CD4-positive, CD25-positive, alpha-beta regulatory T cell (primary cell): Measurements from ENCODE around the gene NAV2. TPM values are rescaled to one million over a fixed set of nuclear protein-coding genes. Genes with fewer than 3 reads are reported as not detected.

Experiments used
- ATAC-seq, 2 donors: fragments of 150-1000 bp; cut with Tn5 transposase; one replicate each; pipeline ENCODE4 v1.10.0; 2021; ENCODE audit warnings: low read depth in 2 of 2, moderate number of reproducible peaks in 2 of 2, moderate library complexity in 1 of 2
- DNase-seq, 3 donors: peaks; one replicate each; pipeline versions ENCODE4 v3.0.0 to v3.0.0-alpha.2; 2012 to 2022; ENCODE audit warnings: mixed read lengths in 1 of 3
- H3K27ac ChIP-seq: one replicate; pipeline ENCODE4 v1.7.0; 2013; ENCODE audit warnings: mild to moderate bottlenecking, low read length; ENCODE audit not compliant: insufficient read depth, poor library complexity, severe bottlenecking
- H3K27me3 ChIP-seq: one replicate; pipeline ENCODE4 v1.7.0; 2013; ENCODE audit warnings: low read length; ENCODE audit not compliant: control insufficient read depth, insufficient read depth
- H3K36me3 ChIP-seq: one replicate; pipeline ENCODE4 v1.7.0; 2013; ENCODE audit warnings: mild to moderate bottlenecking, low read length, moderate library complexity; ENCODE audit not compliant: control insufficient read depth, insufficient read depth
- H3K4me1 ChIP-seq: 2 replicates; pipeline ENCODE4 v1.7.0; 2013; ENCODE audit warnings: mild to moderate bottlenecking, low read length; ENCODE audit not compliant: insufficient read depth, control insufficient read depth, poor library complexity, severe bottlenecking
- H3K4me3 ChIP-seq: one replicate; pipeline ENCODE4 v1.7.0; 2013; ENCODE audit warnings: low read depth, mild to moderate bottlenecking, low read length, moderate library complexity
- H3K9me3 ChIP-seq, 2 experiments: 1 replicate in 1 of 2; 2 replicates in 1 of 2; pipeline ENCODE4 v1.7.0; 2013; ENCODE audit warnings: low read length in 2 of 2, mild to moderate bottlenecking in 1 of 2, moderate library complexity in 1 of 2; ENCODE audit not compliant: control insufficient read depth in 2 of 2
- H3K27ac Mint-ChIP-seq, 3 donors: one replicate each; pipeline ENCODE4 v1.8.0; 2020 to 2022; ENCODE audit warnings: mild to moderate bottlenecking in 3 of 3, mixed read lengths in 3 of 3, moderate library complexity in 2 of 3
- H3K27me3 Mint-ChIP-seq: one replicate; pipeline ENCODE4 v1.8.0; 2022; ENCODE audit warnings: mild to moderate bottlenecking, mixed read lengths
- H3K36me3 Mint-ChIP-seq: one replicate; pipeline ENCODE4 v1.8.0; 2020; ENCODE audit warnings: mixed read lengths
- H3K4me1 Mint-ChIP-seq, 4 donors: one replicate each; pipeline ENCODE4 v1.8.0; 2020 to 2022; ENCODE audit warnings: mixed read lengths in 4 of 4, mild to moderate bottlenecking in 1 of 4
- H3K4me3 Mint-ChIP-seq, 4 donors: one replicate each; pipeline ENCODE4 v1.8.0; 2020 to 2022; ENCODE audit warnings: mild to moderate bottlenecking in 4 of 4, mixed read lengths in 4 of 4, moderate library complexity in 3 of 4
- H3K9me3 Mint-ChIP-seq, 7 donors: one replicate each; pipeline ENCODE4 v1.8.0; 2020 to 2022; ENCODE audit warnings: mixed read lengths in 7 of 7, mild to moderate bottlenecking in 3 of 7, moderate library complexity in 2 of 7
- polyA plus RNA-seq, 4 donors: library from polyadenylated mRNA; unstranded; fragments of 300-500 nt; fragmentation: Illumina TruSeq; gene quantifications; one replicate each; pipeline ENCODE4 v1.2.3, GENCODE V29; 2021
- total RNA-seq: library from RNA; stranded (reverse); gene quantifications from one replicate; pipeline ENCODE4 v1.2.3, GENCODE V29; 2022

The NAV2 gene
- total and polyA plus RNA-seq, 5 donors from 2014 or later, result 0.14 to 0.59 (median 0.36) TPM; not detected in 2

GRCh38 chr11:19861171-19861570, 148.5 kb downstream of the NAV2 start:
- H3K4me3 Mint-ChIP-seq, result no peak overlapping the region
- H3K9me3 Mint-ChIP-seq, result no peaks in the 10 kb centered on the region

DNA sequence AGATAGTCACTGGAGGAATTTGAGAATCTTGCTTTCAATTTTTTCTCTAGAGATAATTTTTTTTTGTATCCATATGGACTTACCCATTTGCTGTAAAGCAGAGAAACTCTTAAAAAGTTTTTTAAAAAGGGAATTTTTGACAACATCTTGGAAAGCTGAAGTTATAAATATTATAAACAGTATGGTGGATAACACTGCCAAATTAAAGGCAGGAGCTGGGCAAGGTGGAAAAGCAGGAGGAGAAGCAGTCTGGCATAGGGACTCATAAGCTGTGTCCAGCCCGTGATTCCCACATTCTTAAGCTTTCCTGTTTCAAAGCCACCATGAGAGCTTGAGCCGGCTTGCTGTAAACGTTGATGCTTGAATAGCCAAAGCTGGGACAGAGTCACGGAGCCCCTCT, 149.5 kb downstream of the NAV2 start:
- Mint-ChIP-seq H3K27me3 (no peaks in the 10 kb centered on the region), H3K36me3 (no peaks in the 10 kb centered on the region), H3K9me3 (no peaks in the 10 kb centered on the region), H3K4me1 (no peaks in the 10 kb centered on the region), H3K27ac (no peak overlapping the region), H3K4me3 (no peak overlapping the region)
- H3K27ac ChIP-seq, result no peak overlapping the region
- ATAC-seq (no peak), DNase-seq (no peak)
- H3K9me3 ChIP-seq, result no peaks in the 10 kb centered on the region
- H3K36me3 ChIP-seq, result no peaks in the 10 kb centered on the region
- H3K4me3 ChIP-seq, result no peak overlapping the region
- H3K4me1 ChIP-seq, result no peaks in the 10 kb centered on the region
- H3K27me3 ChIP-seq, result no peaks in the 10 kb centered on the region

More at GRCh38 chr11:19861171-19861570, 148.5 kb downstream of the NAV2 start:
- Histone ChIP-seq H3K27ac (no peak overlapping the region), H3K27me3 (no peaks in the 10 kb centered on the region), H3K36me3 (no peaks in the 10 kb centered on the region), H3K4me3 (no peak overlapping the region), H3K9me3 (no peaks in the 10 kb centered on the region), H3K4me1 (no peaks in the 10 kb centered on the region)
- Mint-ChIP-seq H3K27me3 (no peaks in the 10 kb centered on the region), H3K36me3 (no peaks in the 10 kb centered on the region), H3K27ac (no peak overlapping the region), H3K4me1 (no peaks in the 10 kb centered on the region)
- ATAC-seq (no peak), DNase-seq (no peak)

- Histone ChIP-seq H3K27me3 (no peaks in the 10 kb centered on the region), H3K27ac (no peak overlapping the region), H3K36me3 (no peaks in the 10 kb centered on the region), H3K4me3 (no peak overlapping the region), H3K4me1 (no peaks in the 10 kb centered on the region), H3K9me3 (no peaks in the 10 kb centered on the region)
- no peak overlapping the region for H3K27ac Mint-ChIP-seq
- no peak for DNase-seq
- H3K36me3 Mint-ChIP-seq, result no peaks in the 10 kb centered on the region
- H3K27me3 Mint-ChIP-seq, result no peaks in the 10 kb centered on the region
- H3K9me3 Mint-ChIP-seq, result no peaks in the 10 kb centered on the region
- H3K4me3 Mint-ChIP-seq, result no peak overlapping the region
- H3K4me1 Mint-ChIP-seq, result no peaks in the 10 kb centered on the region
- no peak for ATAC-seq
These were observed 151.8 kb downstream of the NAV2 start for GRCh38 chr11:19864141-19865140.

DNA sequence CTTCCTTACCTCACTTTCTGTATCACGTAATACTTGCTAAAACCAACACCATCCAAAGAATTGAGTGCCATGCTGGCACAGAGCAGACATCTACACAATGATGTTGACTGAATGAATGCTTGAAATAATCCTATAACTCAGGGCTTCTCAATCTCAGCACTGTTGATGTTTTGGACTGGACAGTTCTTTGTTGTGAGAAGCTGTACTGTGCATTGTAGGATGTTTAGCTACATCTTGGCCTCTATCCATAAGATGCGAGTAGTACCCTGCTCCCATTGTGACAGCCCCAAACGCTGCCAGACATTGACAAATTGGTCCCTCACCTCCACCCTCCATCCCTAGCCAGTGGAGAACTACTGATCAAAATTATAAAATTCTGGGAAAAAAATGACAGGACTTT, 153.4 kb downstream of the NAV2 start:
- Histone ChIP-seq H3K4me1 (no peaks in the 10 kb centered on the region), H3K36me3 (no peaks in the 10 kb centered on the region), H3K9me3 (no peaks in the 10 kb centered on the region), H3K27me3 (no peaks in the 10 kb centered on the region), H3K4me3 (no peak overlapping the region), H3K27ac (no peak overlapping the region)
- H3K9me3 Mint-ChIP-seq, result no peaks in the 10 kb centered on the region
- no peak overlapping the region for H3K4me3 Mint-ChIP-seq
- H3K4me1 Mint-ChIP-seq, result no peaks in the 10 kb centered on the region
- DNase-seq, result no peak
- H3K27me3 Mint-ChIP-seq, result no peaks in the 10 kb centered on the region
- no peak for ATAC-seq
- H3K36me3 Mint-ChIP-seq, result no peaks in the 10 kb centered on the region
- H3K27ac Mint-ChIP-seq, result no peak overlapping the region

DNA sequence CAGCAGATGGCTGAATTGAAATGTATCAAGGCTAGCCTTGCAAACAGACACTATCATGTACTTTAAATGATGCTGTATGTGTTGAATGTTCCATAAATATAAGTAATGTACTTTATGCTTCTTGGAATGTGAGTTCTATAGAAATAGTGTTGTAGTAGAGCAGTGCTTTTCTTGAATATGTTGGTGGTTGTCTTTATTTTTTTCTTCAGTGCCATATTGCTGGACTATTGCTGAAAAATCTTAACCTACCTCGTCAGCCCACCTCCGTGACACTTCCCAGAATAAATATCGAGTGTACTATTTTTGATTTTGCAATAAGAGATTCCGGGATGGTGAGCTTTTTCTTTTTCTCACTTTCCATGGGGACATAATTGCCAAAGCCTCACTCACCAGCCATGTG, 153.9 kb downstream of the NAV2 start:
- Histone ChIP-seq H3K27me3 (no peaks in the 10 kb centered on the region), H3K27ac (no peak overlapping the region), H3K36me3 (no peaks in the 10 kb centered on the region), H3K9me3 (no peaks in the 10 kb centered on the region), H3K4me1 (no peaks in the 10 kb centered on the region), H3K4me3 (no peak overlapping the region)
- no peak for ATAC-seq
- no peak overlapping the region for H3K27ac Mint-ChIP-seq
- H3K9me3 Mint-ChIP-seq, result no peaks in the 10 kb centered on the region
- H3K4me3 Mint-ChIP-seq, result no peak overlapping the region
- H3K27me3 Mint-ChIP-seq, result no peaks in the 10 kb centered on the region
- no peak for DNase-seq
- no peaks in the 10 kb centered on the region for H3K36me3 Mint-ChIP-seq
- no peaks in the 10 kb centered on the region for H3K4me1 Mint-ChIP-seq

- H3K4me1 ChIP-seq, result no peaks in the 10 kb centered on the region
- Mint-ChIP-seq H3K9me3 (no peaks in the 10 kb centered on the region), H3K27ac (no peak overlapping the region), H3K36me3 (no peaks in the 10 kb centered on the region), H3K27me3 (no peaks in the 10 kb centered on the region), H3K4me3 (no peak overlapping the region), H3K4me1 (no peaks in the 10 kb centered on the region)
- no peaks in the 10 kb centered on the region for H3K9me3 ChIP-seq
- no peak overlapping the region for H3K4me3 ChIP-seq
- ATAC-seq, result no peak
- H3K27ac ChIP-seq, result no peak overlapping the region
- H3K36me3 ChIP-seq, result no peaks in the 10 kb centered on the region
- DNase-seq, result no peak
- no peaks in the 10 kb centered on the region for H3K27me3 ChIP-seq
These were observed 154.4 kb downstream of the NAV2 start for GRCh38 chr11:19867064-19867463.

- DNase-seq (no peak), ATAC-seq (no peak)
- Mint-ChIP-seq H3K27me3 (no peaks in the 10 kb centered on the region), H3K27ac (no peak overlapping the region), H3K4me1 (no peaks in the 10 kb centered on the region), H3K9me3 (no peaks in the 10 kb centered on the region), H3K4me3 (no peak overlapping the region), H3K36me3 (no peaks in the 10 kb centered on the region)
- no peak overlapping the region for H3K4me3 ChIP-seq
- H3K27me3 ChIP-seq, result no peaks in the 10 kb centered on the region
- H3K9me3 ChIP-seq, result no peaks in the 10 kb centered on the region
- no peaks in the 10 kb centered on the region for H3K36me3 ChIP-seq
- no peaks in the 10 kb centered on the region for H3K4me1 ChIP-seq
- H3K27ac ChIP-seq, result no peak overlapping the region
These were observed 155.7 kb downstream of the NAV2 start for GRCh38 chr11:19868281-19868821.

GRCh38 chr11:19868871-19869270, 156.2 kb downstream of the NAV2 start:
- H3K4me3 Mint-ChIP-seq, result no peak overlapping the region
- no peak overlapping the region for H3K27ac ChIP-seq
- H3K27ac Mint-ChIP-seq, result no peak overlapping the region
- H3K27me3 ChIP-seq, result no peaks in the 10 kb centered on the region
- no peaks in the 10 kb centered on the region for H3K9me3 Mint-ChIP-seq
- H3K9me3 ChIP-seq, result no peaks in the 10 kb centered on the region
- H3K4me1 ChIP-seq, result no peaks in the 10 kb centered on the region
- no peaks in the 10 kb centered on the region for H3K36me3 ChIP-seq
- DNase-seq (no peak), ATAC-seq (no peak)
- H3K27me3 Mint-ChIP-seq, result no peaks in the 10 kb centered on the region
- H3K36me3 Mint-ChIP-seq, result no peaks in the 10 kb centered on the region
- no peaks in the 10 kb centered on the region for H3K4me1 Mint-ChIP-seq
- H3K4me3 ChIP-seq, result no peak overlapping the region
